Measurements from ENCODE around the gene ZFHX3.

- TF ChIP-seq EZH2 (IDR thresholded peaks at IDR 0.05) (no peak), POLR2AphosphoS5 (IDR thresholded peaks at IDR 0.05; ENCODE audit: borderline replicate concordance, low read depth, low read length) (no peak), FOXP2 (optimal IDR thresholded peaks at IDR 0.05; ENCODE audit: control extremely low read depth, extremely low read length, insufficient read depth) (no peak)
Measured at GRCh38 chr16:73014768-73015167, 33.2 kb downstream of the ZFHX3 start.

All from SK-N-MC (cell line).